AG09319 (cell line): ENCODE results near the gene ABCC10.
A peak's percentile ranks its signal among the peaks of the same experiment; 100 is the strongest.

ENCODE experiments used
- DNase-seq: peaks from one replicate; pipeline ENCODE4 v3.0.0-alpha.2; 2010; ENCODE audit warnings: low read depth; ENCODE audit errors: extremely low read depth
- CTCF ChIP-seq: IDR thresholded peaks from 2 replicates; pipeline ENCODE4 v1.5.1; 2011; ENCODE audit warnings: low read depth, mild to moderate bottlenecking, inconsistent platforms, low read length, moderate library complexity

The ABCC10 gene

GRCh38 chr6:43436577-43437282, 9.4 kb downstream of the ABCC10 start:
- peak; percentile 88 for DNase-seq
- no peak for TF ChIP-seq CTCF

DNA sequence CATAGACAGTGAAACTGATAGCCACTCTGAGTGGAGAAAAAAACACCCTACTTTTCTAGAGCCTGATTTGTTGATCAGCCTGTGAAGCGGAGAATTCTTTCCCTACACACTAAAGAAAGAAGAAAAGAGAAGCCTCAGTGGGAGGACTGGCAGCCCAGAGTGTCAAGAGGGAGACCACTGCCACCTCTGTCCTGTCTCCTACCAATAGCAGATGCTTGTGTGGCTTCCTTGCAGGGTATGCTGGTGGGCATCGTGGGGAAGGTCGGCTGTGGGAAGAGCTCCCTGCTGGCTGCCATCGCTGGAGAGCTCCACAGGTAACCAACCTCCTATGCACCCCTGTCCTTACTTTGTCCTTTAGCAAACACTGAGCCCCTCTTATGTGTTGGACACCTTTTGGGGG, 10.4 kb downstream of the ABCC10 start:
- TF ChIP-seq CTCF = no peak
- DNase-seq = no peak

- DNase-seq = no peak
- TF ChIP-seq CTCF = no peak
Observed at GRCh38 chr6:43442935-43443334, 15.6 kb downstream of the ABCC10 start.

- TF ChIP-seq CTCF = no peak
- no peak for DNase-seq
Observed at GRCh38 chr6:43444036-43444435, 16.7 kb downstream of the ABCC10 start.

GRCh38 chr6:43444582-43444981, 17.2 kb downstream of the ABCC10 start:
- no peak for TF ChIP-seq CTCF
- no peak for DNase-seq

DNA sequence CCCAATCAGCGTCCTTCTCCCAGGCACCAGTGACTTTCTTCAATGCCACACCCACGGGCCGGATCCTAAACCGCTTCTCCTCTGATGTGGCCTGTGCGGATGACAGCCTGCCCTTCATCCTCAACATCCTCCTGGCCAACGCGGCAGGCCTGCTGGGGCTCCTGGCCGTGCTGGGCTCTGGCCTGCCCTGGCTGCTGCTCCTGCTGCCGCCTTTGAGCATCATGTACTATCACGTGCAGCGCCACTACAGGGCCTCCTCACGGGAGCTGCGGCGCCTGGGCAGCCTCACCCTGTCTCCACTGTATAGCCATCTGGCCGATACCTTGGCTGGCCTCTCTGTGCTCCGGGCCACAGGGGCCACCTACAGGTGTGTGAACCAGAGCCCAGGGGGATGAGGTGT, 18.2 kb downstream of the ABCC10 start:
- DNase-seq = no peak

DNA sequence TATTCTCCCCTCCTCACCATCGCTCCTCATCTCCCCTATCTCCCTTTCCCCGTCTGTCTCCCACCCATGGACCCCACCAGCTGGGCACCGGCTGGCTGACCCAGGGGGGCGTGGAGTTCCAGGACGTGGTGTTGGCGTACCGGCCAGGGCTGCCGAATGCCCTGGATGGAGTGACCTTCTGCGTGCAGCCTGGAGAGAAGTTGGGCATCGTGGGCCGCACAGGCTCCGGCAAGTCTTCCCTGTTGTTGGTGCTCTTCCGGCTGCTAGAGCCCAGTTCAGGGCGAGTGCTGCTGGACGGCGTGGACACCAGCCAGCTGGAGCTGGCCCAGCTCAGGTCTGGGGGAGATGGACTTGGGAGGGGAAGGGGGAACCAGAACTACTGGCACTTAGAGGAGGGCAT, 20.3 kb downstream of the ABCC10 start:
- DNase-seq = no peak

More for the DNA sequence above, 18.2 kb downstream of the ABCC10 start:
- TF ChIP-seq CTCF = no peak

More for the DNA sequence above, 20.3 kb downstream of the ABCC10 start:
- no peak for TF ChIP-seq CTCF
